Thyroid gland (tissue), 4 donors: Measurements from ENCODE around the gene LIN28A.

ENCODE experiments used
- CTCF ChIP-seq, 6 experiments: fragments of 200-600 bp in 3 of 6; fragments of 450-650 bp in 3 of 6; sonication (generic) in 3 of 6; IDR thresholded peaks; one replicate each; pipeline ENCODE4 v1.5.1; 2016 to 2019; ENCODE audit warnings: antibody characterized with exemption in 6 of 6, mild to moderate bottlenecking in 2 of 6, inconsistent platforms in 1 of 6, moderate library complexity in 1 of 6
- POLR2A ChIP-seq, 2 donors: fragments of 450-650 bp; IDR thresholded peaks; one replicate each; pipeline ENCODE4 v1.6.1; 2017; ENCODE audit warnings: antibody characterized with exemption in 2 of 2, mild to moderate bottlenecking in 2 of 2, moderate library complexity in 1 of 2

- TF ChIP-seq CTCF (IDR thresholded peaks at IDR 0.05), result no peak
- peak in 1 of 2 donors; percentile 5 for TF ChIP-seq POLR2A (IDR thresholded peaks at IDR 0.05)
Measured at GRCh38 chr1:26471498-26472319, 61.1 kb downstream of the LIN28A start.
